Left renal cortex interstitium (tissue), 4 donors: ENCODE measurements around the gene MOV10L1. TPM values are rescaled to one million over a fixed set of nuclear protein-coding genes. Genes with fewer than 3 reads are reported as not detected.

ENCODE experiments used
- DNase-seq, 4 donors: peaks; one replicate each; pipeline ENCODE4 v3.0.0-alpha.2; 2013; ENCODE audit warnings: low read depth in 4 of 4, low spot score in 2 of 4, missing footprints in 1 of 4
- polyA plus RNA-seq, 4 donors: library from polyadenylated mRNA; unstranded; fragments of 120-200 nt; gene quantifications; one replicate each; pipeline ENCODE4 v1.2.1, GENCODE V29; 2013; ENCODE audit not compliant: insufficient read length in 4 of 4

Gene MOV10L1
- polyA plus RNA-seq, 4 donors = 0.37 to 1.2 (median 0.86) TPM

GRCh38 chr22:50184902-50185374 lies 95.1 kb downstream of the MOV10L1 start:
- DNase-seq = no peak

- peak in 3 of 4 donors; percentile 59 to 73 (median 60) for DNase-seq
These were observed 95.7 kb downstream of the MOV10L1 start, which contains the start of gene TRABD for GRCh38 chr22:50185375-50186087. TRABD (plus strand) TSS chr22:50185913; CDS start chr22:50193061, 7,148 bp downstream.

- DNase-seq = no peak
These were observed 96.4 kb downstream of the MOV10L1 start for GRCh38 chr22:50186181-50186714.

- no peak for DNase-seq
These were observed 97.1 kb downstream of the MOV10L1 start for GRCh38 chr22:50186761-50187523.

- DNase-seq = no peak
These were observed 98.5 kb downstream of the MOV10L1 start for GRCh38 chr22:50188356-50188755.

- no peak for DNase-seq
These were observed 99.5 kb downstream of the MOV10L1 start for GRCh38 chr22:50189184-50189848.

GRCh38 chr22:50189849-50190181 lies 100.0 kb downstream of the MOV10L1 start:
- DNase-seq = no peak

GRCh38 chr22:50190182-50190940 lies 100.6 kb downstream of the MOV10L1 start:
- DNase-seq = no peak

GRCh38 chr22:50190941-50191741 lies 101.3 kb downstream of the MOV10L1 start:
- DNase-seq = no peak

- DNase-seq = no peak
These were observed 102.8 kb downstream of the MOV10L1 start for GRCh38 chr22:50192436-50193204.

- DNase-seq = no peak
These were observed 103.8 kb downstream of the MOV10L1 start for GRCh38 chr22:50193621-50194020.

GRCh38 chr22:50194037-50194805 lies 104.4 kb downstream of the MOV10L1 start:
- DNase-seq = no peak

- DNase-seq = no peak
These were observed 106.5 kb downstream of the MOV10L1 start for GRCh38 chr22:50196256-50196655.

- no peak for DNase-seq
These were observed 107.4 kb downstream of the MOV10L1 start for GRCh38 chr22:50197000-50197800.

- no peak for DNase-seq
These were observed 108.2 kb downstream of the MOV10L1 start for GRCh38 chr22:50197856-50198623.

GRCh38 chr22:50198624-50199017 lies 108.8 kb downstream of the MOV10L1 start:
- DNase-seq = no peak
